Thyroid gland (tissue), 4 donors: ENCODE results near the gene AFF2.

ENCODE experiments used
- CTCF ChIP-seq, 6 experiments: fragments of 200-600 bp in 3 of 6; fragments of 450-650 bp in 3 of 6; sonication (generic) in 3 of 6; IDR thresholded peaks; one replicate each; pipeline ENCODE4 v1.5.1; 2016 to 2019; ENCODE audit warnings: antibody characterized with exemption in 6 of 6, mild to moderate bottlenecking in 2 of 6, inconsistent platforms in 1 of 6, moderate library complexity in 1 of 6
- POLR2A ChIP-seq, 2 donors: fragments of 450-650 bp; IDR thresholded peaks; one replicate each; pipeline ENCODE4 v1.6.1; 2017; ENCODE audit warnings: antibody characterized with exemption in 2 of 2, mild to moderate bottlenecking in 2 of 2, moderate library complexity in 1 of 2

- TF ChIP-seq POLR2A (IDR thresholded peaks at IDR 0.05) (no peak), CTCF (IDR thresholded peaks at IDR 0.05) (no peak)
These were observed 181.2 kb downstream of the AFF2 start for GRCh38 chrX:148681605-148682004.
